HG03439 (cell line): ENCODE measurements around the gene UBE2E3.

Source experiments
- ATAC-seq: cut with Tn5 transposase; IDR thresholded peaks from one replicate; pipeline ENCODE4 v1.9.1; 2021; ENCODE audit warnings: mild to moderate bottlenecking, moderate library complexity; ENCODE audit not compliant: unreplicated experiment

The UBE2E3 gene

GRCh38 chr2:180978903-180979748, 1.3 kb upstream of the UBE2E3 start:
- no peak for ATAC-seq

- no peak for ATAC-seq
Observed at GRCh38 chr2:180979749-180980105, 678 bp upstream of the UBE2E3 start.

DNA sequence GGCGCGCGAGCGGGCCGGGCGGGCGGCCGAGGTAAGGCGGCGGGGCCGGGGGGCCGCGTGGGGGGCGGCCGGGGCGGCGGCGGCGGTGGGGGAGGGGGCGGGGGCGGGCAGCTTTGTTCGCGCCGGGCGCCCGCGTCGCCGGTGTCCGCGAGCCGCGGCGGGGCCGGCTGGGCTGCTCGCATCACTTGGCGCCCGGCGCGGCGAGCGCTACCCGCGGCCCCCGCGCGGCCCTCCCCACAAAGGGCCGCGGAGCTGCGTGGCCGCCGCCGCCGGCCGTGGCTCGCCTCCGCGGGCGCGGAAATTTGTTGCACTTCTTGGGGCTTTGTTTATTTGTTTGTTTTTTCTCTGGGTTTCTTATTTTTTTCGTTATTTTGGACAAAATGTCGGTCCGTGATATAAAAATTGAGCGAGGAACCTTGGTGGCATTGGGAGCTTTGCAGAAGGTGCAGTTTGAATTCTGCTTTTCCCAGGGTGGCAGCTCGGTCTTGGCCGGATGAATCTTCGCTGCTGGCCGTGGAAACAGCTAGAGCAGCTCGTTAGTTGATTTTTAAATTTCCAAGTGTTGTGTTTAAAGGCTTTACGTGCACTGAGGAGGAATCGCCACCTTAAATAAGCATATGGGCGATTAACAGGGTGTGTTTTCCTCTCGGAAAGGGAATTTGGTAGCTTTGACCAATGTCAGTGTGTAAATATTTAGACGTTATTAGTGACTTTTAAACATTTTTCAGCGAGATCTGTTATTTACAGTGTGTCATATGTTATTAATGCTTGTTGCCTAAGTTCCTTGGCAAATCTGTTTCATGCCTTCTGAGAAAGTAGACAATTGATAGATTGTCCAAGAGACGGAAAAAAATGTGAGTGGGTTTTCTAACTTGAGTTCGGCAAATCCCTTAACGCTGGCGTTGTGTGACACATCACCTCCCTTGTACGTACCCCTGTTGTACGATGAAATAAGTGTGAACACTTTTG, 822 bp downstream of the UBE2E3 start:
- no peak for ATAC-seq

DNA sequence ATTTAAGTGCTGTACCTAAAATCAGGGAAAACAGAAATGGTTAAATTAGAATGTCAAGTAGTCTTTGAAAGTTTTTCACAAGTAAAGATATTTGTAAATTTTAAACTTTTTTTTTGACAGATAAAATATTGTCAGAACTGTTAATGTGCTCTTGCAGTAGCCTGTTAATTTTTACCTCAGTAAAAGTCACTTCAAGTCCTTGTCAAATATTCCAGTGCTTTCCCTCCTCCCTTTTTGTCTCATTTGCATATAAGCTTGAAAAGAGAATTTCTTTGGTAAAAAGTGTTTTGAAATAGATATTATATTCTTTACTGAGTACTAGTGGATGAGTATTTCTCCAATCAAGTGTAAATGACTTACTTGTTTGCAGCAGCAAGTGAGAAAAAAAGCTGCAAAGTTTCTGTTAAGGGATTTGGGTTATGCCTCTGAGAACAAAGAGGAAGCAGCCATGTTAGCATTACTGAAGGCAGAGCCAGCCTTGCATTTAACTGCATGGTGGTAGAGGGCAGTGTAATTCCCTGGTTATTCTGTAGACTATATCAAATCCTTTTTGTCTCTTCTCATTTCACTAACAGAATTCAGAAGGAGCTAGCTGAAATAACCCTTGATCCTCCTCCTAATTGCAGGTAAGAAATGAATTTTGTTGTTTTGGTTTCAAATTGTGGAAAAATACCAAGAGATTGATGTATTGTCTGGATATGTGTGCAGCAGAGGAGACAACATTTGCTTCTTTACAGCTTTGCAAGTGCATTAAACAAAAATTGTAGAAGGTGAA, 3.2 kb downstream of the UBE2E3 start:
- peak; percentile 34 for ATAC-seq

- no peak for ATAC-seq
Observed at GRCh38 chr2:180985771-180986395, 5.5 kb downstream of the UBE2E3 start.

- ATAC-seq = no peak
Observed at GRCh38 chr2:180987146-180987545, 6.7 kb downstream of the UBE2E3 start.

DNA sequence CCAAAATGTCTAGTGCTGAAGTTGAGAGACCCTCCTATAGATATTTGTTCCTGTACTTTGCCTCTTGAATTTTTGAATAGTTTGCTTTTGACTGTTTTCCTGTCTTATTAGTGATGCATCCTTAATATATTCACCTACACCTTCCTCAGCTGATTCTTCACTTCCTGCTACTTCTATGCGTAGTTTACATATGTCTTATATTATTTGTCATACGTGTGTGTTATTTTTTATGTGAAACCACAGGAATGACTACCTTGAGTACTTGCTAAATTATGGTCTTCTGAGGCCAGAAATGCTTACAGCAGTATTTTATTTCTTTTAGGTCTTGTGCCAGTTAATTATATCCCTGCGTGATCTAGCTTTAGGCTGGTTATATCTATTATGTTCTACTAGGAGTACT, 9.9 kb downstream of the UBE2E3 start:
- ATAC-seq = no peak

GRCh38 chr2:180990794-180991193, 10.4 kb downstream of the UBE2E3 start:
- ATAC-seq = no peak

DNA sequence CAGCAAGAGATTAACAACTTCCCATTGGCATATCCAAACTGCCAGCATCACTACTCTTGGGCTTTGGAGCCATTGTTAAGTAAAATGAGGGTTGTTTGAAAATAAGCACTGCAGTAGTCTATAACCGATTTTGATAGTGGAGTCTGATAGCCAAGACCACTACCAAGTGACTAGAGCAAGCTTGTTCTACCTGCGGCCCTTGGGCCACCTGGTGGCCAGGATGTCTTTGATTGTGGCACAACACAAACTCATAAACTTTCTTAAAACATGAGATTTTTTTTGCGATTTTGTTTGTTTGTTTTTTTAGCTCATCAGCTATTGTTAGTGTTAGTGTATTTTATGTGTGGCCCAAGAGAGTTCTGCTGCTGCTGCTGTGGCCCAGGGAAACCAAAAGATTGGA, 11.0 kb downstream of the UBE2E3 start:
- no peak for ATAC-seq

- peak; percentile 88 for ATAC-seq
Observed at GRCh38 chr2:180991820-180992219, 11.4 kb downstream of the UBE2E3 start.

- no peak for ATAC-seq
Observed at GRCh38 chr2:180992994-180993393, 12.6 kb downstream of the UBE2E3 start.

DNA sequence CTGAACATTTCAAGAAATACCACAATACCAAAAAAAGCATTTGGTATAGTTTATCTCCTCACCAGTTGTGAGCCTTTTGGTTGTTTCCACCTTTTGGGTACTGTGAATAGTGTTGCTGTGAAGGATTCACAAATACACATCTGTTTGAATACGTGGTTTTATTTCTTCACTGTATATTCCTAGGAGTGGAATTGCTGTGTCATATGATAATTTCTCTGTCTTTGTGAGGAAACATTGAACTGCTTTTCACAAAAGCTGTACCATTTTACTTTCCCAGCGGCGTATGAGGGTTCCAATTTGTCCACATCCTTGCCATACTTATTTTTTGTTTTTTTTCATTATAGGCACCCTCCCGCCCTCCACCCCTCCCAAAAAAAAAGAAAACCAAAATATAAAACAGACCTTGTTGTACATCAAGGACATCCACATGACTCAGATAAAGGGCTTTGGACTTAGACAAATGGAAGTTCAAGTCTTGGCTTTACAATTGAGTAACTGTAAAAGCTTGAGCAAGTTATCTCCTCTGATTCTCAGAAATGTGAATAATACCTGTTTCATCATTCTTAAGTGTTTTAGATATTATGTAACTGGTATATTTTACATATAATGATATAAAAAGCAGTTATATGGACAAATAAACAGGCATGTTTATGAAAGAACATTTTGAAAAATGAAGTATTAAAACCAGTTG, 19.0 kb downstream of the UBE2E3 start:
- no peak for ATAC-seq

DNA sequence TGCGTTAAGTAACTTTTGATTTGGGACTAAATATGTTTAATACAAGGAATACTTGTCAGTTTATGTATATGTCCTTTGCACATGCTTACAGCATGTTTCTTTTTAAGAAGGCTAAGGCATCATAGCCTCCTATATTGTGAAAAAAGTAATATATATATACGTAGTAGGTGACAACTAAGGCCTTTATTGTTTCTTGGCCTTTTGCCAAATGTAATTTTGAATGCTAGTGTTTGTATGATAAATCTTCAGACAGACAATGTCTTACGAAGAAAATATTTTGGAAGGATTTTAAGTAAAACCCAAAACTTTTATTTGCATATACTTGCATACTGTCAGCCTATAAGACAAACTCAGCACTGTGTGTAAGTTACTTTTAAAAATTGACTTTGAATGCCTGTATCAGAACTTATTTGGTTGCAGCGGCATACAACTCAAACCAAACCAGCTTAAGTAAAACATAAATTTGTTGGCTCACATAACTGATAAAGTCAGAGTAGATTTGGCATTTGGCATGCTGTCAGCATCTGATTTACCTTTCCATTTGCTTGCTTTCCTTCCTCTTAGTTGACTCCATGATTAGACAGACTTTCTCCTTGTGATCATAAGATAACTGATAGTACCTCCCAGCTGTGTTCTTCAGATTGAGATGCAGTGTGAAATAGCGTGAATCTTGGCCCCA, 24.4 kb downstream of the UBE2E3 start:
- no peak for ATAC-seq

- no peak for ATAC-seq
Observed at GRCh38 chr2:181005326-181005655, 24.9 kb downstream of the UBE2E3 start.

DNA sequence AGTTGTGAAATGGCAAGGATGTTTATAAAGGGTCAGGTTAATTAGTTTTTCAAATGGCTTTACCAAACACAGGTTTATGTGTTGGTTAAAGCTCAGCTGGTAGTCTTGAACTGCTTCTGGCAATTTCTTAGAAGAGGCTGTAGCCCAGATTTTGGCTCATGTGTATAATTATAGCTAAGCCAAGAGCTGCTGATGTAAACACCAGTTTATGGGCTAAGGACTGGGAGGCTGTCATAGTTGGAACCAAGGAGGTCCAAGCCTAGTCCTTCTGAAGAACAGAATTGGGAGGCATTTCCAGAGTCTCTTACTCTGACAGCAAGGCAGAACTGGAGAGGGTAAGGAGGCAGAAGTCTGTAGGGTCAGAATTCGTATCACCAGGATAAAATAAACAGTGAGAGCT, 25.4 kb downstream of the UBE2E3 start:
- ATAC-seq = no peak

- no peak for ATAC-seq
Observed at GRCh38 chr2:181007086-181007837, 26.9 kb downstream of the UBE2E3 start.

GRCh38 chr2:181008407-181008806, 28.0 kb downstream of the UBE2E3 start:
- no peak for ATAC-seq

GRCh38 chr2:181021199-181021789, 40.9 kb downstream of the UBE2E3 start:
- no peak for ATAC-seq

GRCh38 chr2:181022652-181023051, 42.2 kb downstream of the UBE2E3 start:
- ATAC-seq = no peak
